Measurements from ENCODE around the gene SCN11A.
"Not testable (repeated sequence)": the region's sequence is repeated elsewhere in the genome, so short reads cannot be mapped to it uniquely, and the experiment has no call there.

SCN11A gene

GRCh38 chr3:39067286-39067685, 15.5 kb upstream of the SCN11A start:
- no peak overlapping the region for H3K4me3 ChIP-seq (ENCODE audit: low read depth, low read length)
- no peak for TF ChIP-seq CTCF (IDR thresholded peaks at IDR 0.05; ENCODE audit: control insufficient read depth, extremely low read depth, insufficient read depth)
- DNase-seq (ENCODE audit: low read depth): no peak

DNA sequence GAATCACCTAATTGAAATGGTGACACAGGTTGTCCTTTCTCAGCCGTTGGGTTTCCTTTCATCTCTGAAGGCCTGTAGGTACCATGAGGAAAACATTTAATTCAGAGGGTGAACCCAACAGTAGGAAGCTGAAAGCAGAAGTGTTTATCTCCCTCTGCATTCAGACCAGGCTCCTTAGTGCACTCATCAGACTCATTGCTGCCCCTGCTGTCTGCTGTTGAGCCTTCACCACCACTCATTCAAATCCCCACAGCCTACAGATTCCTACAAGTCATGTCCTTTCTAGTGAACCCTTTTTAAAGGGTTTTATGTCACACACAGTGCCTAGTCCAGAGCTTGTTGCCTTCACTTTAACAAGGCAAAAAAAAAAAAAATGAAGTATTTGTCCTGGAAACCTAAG, 13.5 kb upstream of the SCN11A start:
- DNase-seq (ENCODE audit: low read depth): no peak
- H3K4me3 ChIP-seq (ENCODE audit: low read depth, low read length): no peak overlapping the region
- peak; percentile 42; the same call in 1 of the 2 replicates for TF ChIP-seq CTCF (IDR thresholded peaks at IDR 0.05; ENCODE audit: control insufficient read depth, extremely low read depth, insufficient read depth)

GRCh38 chr3:39064646-39065045, 12.9 kb upstream of the SCN11A start:
- H3K4me3 ChIP-seq (ENCODE audit: low read depth, low read length): no peak overlapping the region
- no peak for DNase-seq (ENCODE audit: low read depth)
- no peak for TF ChIP-seq CTCF (IDR thresholded peaks at IDR 0.05; ENCODE audit: control insufficient read depth, extremely low read depth, insufficient read depth)

GRCh38 chr3:39063143-39063542, 11.4 kb upstream of the SCN11A start:
- no peak for DNase-seq (ENCODE audit: low read depth)
- H3K4me3 ChIP-seq (ENCODE audit: low read depth, low read length): no peak overlapping the region
- no peak for TF ChIP-seq CTCF (IDR thresholded peaks at IDR 0.05; ENCODE audit: control insufficient read depth, extremely low read depth, insufficient read depth)

DNA sequence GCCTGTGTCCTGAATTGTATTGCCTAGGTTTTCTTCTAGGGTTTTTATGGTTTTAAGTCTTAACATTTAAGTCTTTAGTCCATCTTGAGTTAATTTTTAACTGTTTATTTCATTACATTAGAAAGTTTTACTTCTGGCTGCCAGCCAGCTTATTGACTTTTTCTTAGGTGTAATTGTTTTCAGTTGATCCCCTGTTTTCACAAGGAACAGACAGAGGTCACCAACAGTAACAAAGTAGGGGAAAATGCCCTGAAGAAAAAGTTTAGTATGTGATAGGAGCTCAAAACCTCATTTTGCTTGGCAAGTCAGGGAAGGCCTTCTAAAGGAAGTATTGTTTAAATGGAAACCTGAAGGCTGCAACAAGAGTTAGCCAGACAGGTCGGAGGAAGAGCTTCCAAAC, 10.4 kb upstream of the SCN11A start:
- no peak for DNase-seq (ENCODE audit: low read depth)
- TF ChIP-seq CTCF (IDR thresholded peaks at IDR 0.05; ENCODE audit: control insufficient read depth, extremely low read depth, insufficient read depth): no peak
- H3K4me3 ChIP-seq (ENCODE audit: low read depth, low read length): no peak overlapping the region

- not testable (repeated sequence) for H3K4me3 ChIP-seq (ENCODE audit: low read depth, low read length); DNase-seq (ENCODE audit: low read depth)
Observed at GRCh38 chr3:39061228-39061627, 9.5 kb upstream of the SCN11A start.

GRCh38 chr3:39056151-39056550, 4.4 kb upstream of the SCN11A start:
- DNase-seq (ENCODE audit: low read depth): no peak
- H3K4me3 ChIP-seq (ENCODE audit: low read depth, low read length): no peak overlapping the region
- no peak for TF ChIP-seq CTCF (IDR thresholded peaks at IDR 0.05; ENCODE audit: control insufficient read depth, extremely low read depth, insufficient read depth)

GRCh38 chr3:39053696-39054095, 2.0 kb upstream of the SCN11A start:
- DNase-seq (ENCODE audit: low read depth): no peak
- no peak overlapping the region for H3K4me3 ChIP-seq (ENCODE audit: low read depth, low read length)

More at GRCh38 chr3:39053696-39054095, 2.0 kb upstream of the SCN11A start:
- TF ChIP-seq CTCF (IDR thresholded peaks at IDR 0.05; ENCODE audit: control insufficient read depth, extremely low read depth, insufficient read depth): no peak
